IMR-90 (cell line): ENCODE data around the gene RNGTT. TPM values are rescaled to one million over a fixed set of nuclear protein-coding genes. Genes with fewer than 3 reads are reported as not detected.

Experiments
- ATAC-seq: fragments of 200-7000 bp; cut with Tn5 transposase; 2 replicates; pipeline ENCODE4 v1.9.1; 2020; ENCODE audit warnings: low read depth, mild to moderate bottlenecking, moderate library complexity
- BruUV-seq: library from RNA; stranded (reverse); fragments of 400-500 nt; replicated peaks from 2 replicates; lab custom pipeline; 2021; lab: Mats Ljungman, UMichigan
- CTCF ChIA-PET: fragments of 300-600 bp; formaldehyde crosslinking; extraction: SDS; loops from one replicate; lab custom pipeline; 2021; ENCODE audit warnings: antibody characterized with exemption; lab: Yijun Ruan, JAX
- POLR2A ChIA-PET: fragments of 300-600 bp; sonication (Branson Sonifier 250); formaldehyde crosslinking; loops from one replicate; lab custom pipeline; 2022; ENCODE audit warnings: antibody characterized with exemption; ENCODE audit not compliant: unreplicated experiment; lab: Charles Lee
- DNase-seq: peaks from one replicate; pipeline ENCODE4 v3.0.0; 2013
- H2AFZ ChIP-seq: replicated peaks from 2 replicates; pipeline ENCODE3; 2013; ENCODE audit warnings: low read length, mild to moderate bottlenecking; ENCODE audit not compliant: poor library complexity
- H2AK5ac ChIP-seq: 2 replicates; pipeline ENCODE4 v1.6.1; 2013; ENCODE audit warnings: low read depth, low read length, inconsistent platforms
- H2AK9ac ChIP-seq: replicated peaks from 2 replicates; pipeline ENCODE3; 2013; ENCODE audit warnings: mild to moderate bottlenecking, low read depth, low read length, moderate library complexity; ENCODE audit not compliant: poor library complexity
- H2BK120ac ChIP-seq: 2 replicates; pipeline ENCODE4 v1.6.1; 2013; ENCODE audit warnings: low read depth, low read length, inconsistent platforms
- H2BK15ac ChIP-seq: 3 replicates; pipeline ENCODE4 v1.6.1; 2013; ENCODE audit warnings: low read depth, low read length, inconsistent platforms
- H2BK20ac ChIP-seq: 2 replicates; pipeline ENCODE4 v1.6.1; 2013; ENCODE audit warnings: low read depth, mild to moderate bottlenecking, inconsistent platforms, low read length, moderate library complexity
- H2BK5ac ChIP-seq: 2 replicates; pipeline ENCODE4 v1.6.1; 2013; ENCODE audit warnings: mild to moderate bottlenecking, low read depth, low read length, inconsistent platforms; ENCODE audit not compliant: poor library complexity, severe bottlenecking
- H3K14ac ChIP-seq: replicated peaks from 2 replicates; pipeline ENCODE4 v1.6.1; 2013; ENCODE audit warnings: low read depth, low read length, inconsistent platforms
- H3K18ac ChIP-seq: 2 replicates; pipeline ENCODE4 v1.6.1; 2013; ENCODE audit warnings: low read depth, low read length, control low read depth
- H3K23ac ChIP-seq: 2 replicates; pipeline ENCODE4 v1.6.1; 2013; ENCODE audit warnings: low read depth, low read length, inconsistent platforms
- H3K27ac ChIP-seq: 2 replicates; pipeline ENCODE4 v1.5.1; 2013; ENCODE audit warnings: mild to moderate bottlenecking, control low read depth, low read length; ENCODE audit not compliant: insufficient read depth
- H3K27me3 ChIP-seq: 2 replicates; pipeline ENCODE4 v1.6.1; 2013; ENCODE audit warnings: low read length; ENCODE audit not compliant: control insufficient read depth, insufficient read depth
- H3K36me3 ChIP-seq: 2 replicates; pipeline ENCODE4 v1.6.1; 2013; ENCODE audit warnings: low read length, mixed read lengths; ENCODE audit not compliant: control insufficient read depth, insufficient read depth
- H3K4ac ChIP-seq: 2 replicates; pipeline ENCODE4 v1.6.1; 2013; ENCODE audit warnings: low read depth, low read length, inconsistent platforms
- H3K4me1 ChIP-seq: 2 replicates; pipeline ENCODE4 v1.6.1; 2013; ENCODE audit warnings: low read length, mixed read lengths; ENCODE audit not compliant: control insufficient read depth, insufficient read depth
- H3K4me2 ChIP-seq: 2 replicates; pipeline ENCODE4 v1.6.1; 2013; ENCODE audit warnings: low read depth, mild to moderate bottlenecking, control low read depth, low read length, moderate library complexity
- H3K4me3 ChIP-seq: 2 replicates; pipeline ENCODE4 v1.5.1; 2013; ENCODE audit warnings: low read depth, mild to moderate bottlenecking, control low read depth, low read length, moderate library complexity; ENCODE audit not compliant: insufficient read depth
- H3K56ac ChIP-seq: 2 replicates; pipeline ENCODE4 v1.6.1; 2013; ENCODE audit warnings: low read length, inconsistent platforms; ENCODE audit not compliant: insufficient read depth; ENCODE audit errors: extremely low read depth
- H3K79me1 ChIP-seq, 2 experiments: 2 replicates each; pipeline ENCODE4 v1.6.1; 2013; ENCODE audit warnings: low read length in 2 of 2, inconsistent platforms in 1 of 2, low read depth in 1 of 2
- H3K9ac ChIP-seq: 2 replicates; pipeline ENCODE4 v1.6.1; 2013; ENCODE audit warnings: low read depth, low read length, control low read depth
- H3K9me1 ChIP-seq: 2 replicates; pipeline ENCODE4 v1.6.1; 2013; ENCODE audit warnings: low read length, inconsistent platforms; ENCODE audit not compliant: insufficient read depth
- H3K9me3 ChIP-seq: 2 replicates; pipeline ENCODE4 v1.6.1; 2013; ENCODE audit warnings: low read length; ENCODE audit not compliant: control insufficient read depth, insufficient read depth
- H4K20me1 ChIP-seq: 2 replicates; pipeline ENCODE4 v1.6.1; 2013; ENCODE audit warnings: low read length, inconsistent platforms; ENCODE audit not compliant: insufficient read depth
- H4K5ac ChIP-seq: 2 replicates; pipeline ENCODE4 v1.6.1; 2013; ENCODE audit warnings: mild to moderate bottlenecking, low read depth, low read length, control low read depth
- H4K8ac ChIP-seq, 2 experiments: 2 replicates each; pipeline ENCODE4 v1.6.1; 2013; ENCODE audit warnings: low read depth in 2 of 2, low read length in 2 of 2, control low read depth in 1 of 2, inconsistent platforms in 1 of 2
- H4K91ac ChIP-seq: 2 replicates; pipeline ENCODE4 v1.6.1; 2013; ENCODE audit warnings: low read depth, low read length, inconsistent platforms; ENCODE audit not compliant: insufficient read depth
- BHLHE40 ChIP-seq: fragments of 150-350 bp; IDR thresholded peaks from 2 replicates; pipeline ENCODE4 v1.6.1; 2016; ENCODE audit warnings: mild to moderate bottlenecking, low read depth, low read length
- CEBPB ChIP-seq: IDR thresholded peaks from 2 replicates; pipeline ENCODE4 v1.6.1; 2012; ENCODE audit warnings: low read depth, low read length, improper control_type of control experiment
- CHD1 ChIP-seq: IDR thresholded peaks from 2 replicates; pipeline ENCODE4 v1.6.1; 2012; ENCODE audit warnings: low read depth, low read length, improper control_type of control experiment
- ELK1 ChIP-seq: fragments of 150-350 bp; IDR thresholded peaks from 2 replicates; pipeline ENCODE4 v1.6.1; 2016; ENCODE audit warnings: low read depth, mild to moderate bottlenecking, low read length, moderate library complexity, borderline replicate concordance
- FOS ChIP-seq: fragments of 150-350 bp; IDR thresholded peaks from 2 replicates; pipeline ENCODE4 v1.6.1; 2016; ENCODE audit warnings: low read depth, low read length
- MAFK ChIP-seq: IDR thresholded peaks from 2 replicates; pipeline ENCODE4 v1.6.1; 2012; ENCODE audit warnings: low read depth, low read length, improper control_type of control experiment
- NFE2L2 ChIP-seq: fragments of 150-350 bp; IDR thresholded peaks from 2 replicates; pipeline ENCODE4 v1.6.1; 2016; ENCODE audit warnings: low read depth, mild to moderate bottlenecking, low read length
- POLR2A ChIP-seq: IDR thresholded peaks from 2 replicates; pipeline ENCODE4 v1.6.1; 2012; ENCODE audit warnings: mild to moderate bottlenecking, low read depth, low read length
- RAD21 ChIP-seq: IDR thresholded peaks from 2 replicates; pipeline ENCODE4 v1.6.1; 2012; ENCODE audit warnings: low read length, improper control_type of control experiment
- RCOR1 ChIP-seq: IDR thresholded peaks from 2 replicates; pipeline ENCODE4 v1.6.1; 2012; ENCODE audit warnings: mild to moderate bottlenecking, low read length, improper control_type of control experiment; ENCODE audit not compliant: insufficient replicate concordance
- RFX5 ChIP-seq: IDR thresholded peaks from 2 replicates; pipeline ENCODE4 v1.8.0; 2012; ENCODE audit warnings: low read depth, mild to moderate bottlenecking, low read length, moderate library complexity
- SMC3 ChIP-seq: fragments of 150-350 bp; IDR thresholded peaks from 2 replicates; pipeline ENCODE4 v1.6.1; 2016; ENCODE audit warnings: low read depth, mild to moderate bottlenecking, antibody characterized with exemption, low read length, moderate library complexity
- USF2 ChIP-seq: fragments of 150-350 bp; IDR thresholded peaks from 2 replicates; pipeline ENCODE4 v1.6.1; 2017; ENCODE audit warnings: mild to moderate bottlenecking, antibody characterized with exemption, low read length, low read depth
- WGBS, 2 experiments: methylation state at CpG; one replicate each; pipeline versions ENCODE4 v1.1.5 to v1.1.7; 2013; ENCODE audit warnings: missing lambda C conversion rate in 2 of 2; ENCODE audit not compliant: insufficient read length in 1 of 2; ENCODE audit errors: extremely low coverage in 2 of 2; 5-methylcytosine and 5-hydroxymethylcytosine counted together
- dilution Hi-C: fragments of 300-500 bp; cut with HindIII; formaldehyde crosslinking; loops from one replicate; pipeline ENCODE4 v1.14.3; 2018; ENCODE audit warnings: low sequenced_read_pairs; ENCODE audit not compliant: unreplicated experiment
- in situ Hi-C: fragments of 300-500 bp; cut with MboI; formaldehyde crosslinking; loops from 3 replicates; pipeline ENCODE4 v1.14.3; 2019; ENCODE audit warnings: low sequenced_read_pairs, inconsistent platforms, mixed read lengths
- intact Hi-C: fragments of 100-400 bp; cut with micrococcal nuclease; formaldehyde crosslinking; loops from 2 replicates; pipeline ENCODE4 v1.10.0; 2022
- polyA plus RNA-seq, 3 experiments: library from polyadenylated mRNA; depleted of rRNA; stranded (reverse); fragments of >200 nt; gene quantifications; 2 replicates each; pipeline ENCODE4 v1.2.3, GENCODE V29; 2012; ENCODE audit warnings: low replicate concordance in 1 of 3
- total RNA-seq: library from RNA; depleted of rRNA; stranded (reverse); fragments of >200 nt; gene quantifications from 2 replicates; pipeline ENCODE4 v1.2.3, GENCODE V29; 2012

The RNGTT gene
- total and polyA plus RNA-seq, 2 of the 4 experiments (the other 2 are of a cell fraction) = 5.4 to 21.7 TPM

- Histone ChIP-seq H2BK120ac (no peak overlapping the region), H4K5ac (no peak overlapping the region), H3K14ac (no peak overlapping the region), H3K4ac (no peak overlapping the region), H3K56ac (no peak overlapping the region), H2AFZ (no peak overlapping the region), H3K9me3 (no peaks in the 10 kb centered on the region), H3K9me1 (no peaks in the 10 kb centered on the region), H3K27me3 (no peaks in the 10 kb centered on the region), H3K23ac (no peak overlapping the region), H3K79me1 (no peaks in the 10 kb centered on the region), H3K4me1 (no peaks in the 10 kb centered on the region), H2BK5ac (no peak overlapping the region), H3K27ac (no peak overlapping the region), H2BK20ac (no peak overlapping the region), H2AK9ac (no peak overlapping the region), H4K20me1 (no peaks in the 10 kb centered on the region), H3K18ac (no peak overlapping the region), H3K4me2 (no peak overlapping the region), H2AK5ac (no peak overlapping the region), H3K36me3 (no peaks in the 10 kb centered on the region), H3K4me3 (no peak overlapping the region), H4K8ac (no peak overlapping the region), H4K91ac (no peak overlapping the region), H2BK15ac (no peak overlapping the region), H3K9ac (no peak overlapping the region)
- TF ChIP-seq RCOR1 = no peak
- TF ChIP-seq FOS = no peak
- no peak for TF ChIP-seq RAD21
- no peak for TF ChIP-seq SMC3
- TF ChIP-seq POLR2A = no peak
- no peak for TF ChIP-seq CHD1
- TF ChIP-seq USF2 = no peak
- TF ChIP-seq RFX5 = no peak
- no peak for TF ChIP-seq BHLHE40
- no peak for TF ChIP-seq ELK1
- TF ChIP-seq MAFK = no peak
- TF ChIP-seq NFE2L2 = no peak
- no peak for TF ChIP-seq CEBPB
- dilution Hi-C loops = no loop called here
- BruUV-seq = no TSS peak
- intact Hi-C loops = no loop called here
- DNase-seq (no peak), ATAC-seq (no peak)
- 80% methylated on average over 3 of the region's 5 CpGs; no CpG with 5 or more reads in 1 of the 2 experiments for WGBS, 2 experiments
- CTCF ChIA-PET = no interaction called here
- POLR2A ChIA-PET = no interaction called here
- in situ Hi-C loops = no loop called here
These were observed 46.2 kb upstream of the RNGTT start for GRCh38 chr6:89009624-89010059.
